Stimulated activated CD4-positive, alpha-beta T cell treated with anti-CD3 and anti-CD28 coated beads, Interleukin-1b, Interleukin-23, amount 100 ng/mL, for 24 hours (primary cell): Measurements from ENCODE around the gene MIOS.

Experiments
- DNase-seq, 4 experiments: peaks; one replicate each; pipeline ENCODE4 v3.0.0-alpha.2; 2020; ENCODE audit warnings: low read depth in 4 of 4, low spot score in 1 of 4

MIOS gene

GRCh38 chr7:7582596-7582995 lies 15.9 kb downstream of the MIOS start:
- DNase-seq = no peak

- DNase-seq = no peak
Observed at GRCh38 chr7:7583731-7584130, 17.0 kb downstream of the MIOS start.

- DNase-seq = no peak
Observed at GRCh38 chr7:7584653-7585052, 18.0 kb downstream of the MIOS start.

GRCh38 chr7:7585241-7585928 lies 18.7 kb downstream of the MIOS start:
- DNase-seq = no peak

GRCh38 chr7:7595451-7595850 lies 28.8 kb downstream of the MIOS start:
- DNase-seq = no peak

GRCh38 chr7:7596176-7596575 lies 29.5 kb downstream of the MIOS start:
- no peak for DNase-seq

- no peak for DNase-seq
Observed at GRCh38 chr7:7607010-7607409, 40.3 kb downstream of the MIOS start.

- no peak for DNase-seq
Observed at GRCh38 chr7:7609330-7609729, 42.6 kb downstream of the MIOS start.

GRCh38 chr7:7612519-7612918 lies 45.8 kb downstream of the MIOS start:
- no peak for DNase-seq

GRCh38 chr7:7613210-7613609 lies 46.5 kb downstream of the MIOS start:
- no peak for DNase-seq

GRCh38 chr7:7614018-7614741 lies 47.5 kb downstream of the MIOS start:
- DNase-seq = no peak

GRCh38 chr7:7617550-7617949 lies 50.9 kb downstream of the MIOS start:
- DNase-seq = no peak

- no peak for DNase-seq
Observed at GRCh38 chr7:7618410-7618809, 51.7 kb downstream of the MIOS start.

- DNase-seq = no peak
Observed at GRCh38 chr7:7620236-7620635, 53.6 kb downstream of the MIOS start.

- DNase-seq = no peak
Observed at GRCh38 chr7:7620644-7621210, 54.0 kb downstream of the MIOS start.

- DNase-seq = no peak
Observed at GRCh38 chr7:7628476-7628875, 61.8 kb downstream of the MIOS start.

GRCh38 chr7:7630626-7631329 lies 64.1 kb downstream of the MIOS start:
- DNase-seq = no peak

- no peak for DNase-seq
Observed at GRCh38 chr7:7639421-7639820, 72.7 kb downstream of the MIOS start.

- peak; percentile 11 to 37 (median 34) for DNase-seq
Observed at GRCh38 chr7:7639847-7640220, 73.2 kb downstream of the MIOS start.

GRCh38 chr7:7640221-7641128 lies 73.8 kb downstream of the MIOS start, which contains the start of gene UMAD1:
UMAD1 (plus strand) TSS chr7:7640752; CDS start chr7:7673372, 32,620 bp downstream.
- DNase-seq = peak; percentile 87 to 96 (median 94)
